ENCODE data around the gene RNF183. TPM values are rescaled to one million over a fixed set of nuclear protein-coding genes. Genes with fewer than 3 reads are reported as not detected.

Gene RNF183
- polyA plus RNA-seq, 1 of the 3 experiments (the other 2 are of a cell fraction), result not detected

DNA sequence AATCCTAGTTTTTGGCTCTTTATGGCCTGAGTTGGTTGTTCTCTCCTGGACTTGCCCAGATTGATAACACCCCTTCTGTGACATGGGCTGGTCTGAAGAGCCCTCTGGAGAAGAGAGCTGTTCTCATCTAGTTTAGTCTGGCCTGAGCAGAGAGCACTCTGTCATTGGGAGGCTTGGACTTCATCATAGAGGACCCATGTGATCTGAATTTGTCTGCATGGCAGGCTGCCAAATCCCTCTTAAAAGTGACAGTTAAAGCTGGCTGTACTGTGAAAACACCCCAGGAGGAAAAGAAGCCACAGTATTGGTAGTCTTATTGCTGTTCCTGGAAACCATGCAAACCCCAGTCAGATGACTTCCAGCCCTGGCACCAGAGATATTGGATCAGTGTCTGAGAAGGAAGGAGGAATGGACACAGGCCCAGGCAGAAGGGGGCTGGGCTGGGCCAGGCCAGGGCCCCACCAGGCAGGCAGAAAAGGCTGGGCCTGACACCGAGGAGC lies 40.6 kb upstream of the RNF183 start:
- Histone ChIP-seq H3K4me1 (ENCODE audit: control insufficient read depth in 1 of 2, insufficient read depth in 2 of 2, low read depth in 1 of 2, low read length in 1 of 2) (peaks cover 0 to 23% of the 10 kb centered on the region in 2 experiments; a peak in 3 of 4 replicates), H3K4me2 (no peak overlapping the region), H3K9ac (no peak overlapping the region), H3K79me2 (ENCODE audit: insufficient read depth) (peaks cover 3% of the 10 kb centered on the region; the same call in 1 of the 2 replicates), H3F3A (replicated peaks; ENCODE audit: insufficient read depth) (peaks cover 7% of the 10 kb centered on the region), H3K4me3 (ENCODE audit: low read depth in 2 of 2, low read length in 1 of 2) (no peak overlapping the region), H3K27me3 (ENCODE audit: insufficient read depth) (peaks cover under 1% of the 10 kb centered on the region; the same call in 1 of the 2 replicates), H2AFZ (ENCODE audit: low read depth) (0 out of 2 replicates have a peak overlapping the region, but pooled peaks have one; percentile 41), H3K36me3 (replicated peaks in 1 of 2; ENCODE audit: control insufficient read depth in 1 of 2, insufficient read depth in 2 of 2, low read length in 1 of 2) (no peaks in the 10 kb centered on the region), H3K27ac (ENCODE audit: low read depth in 2 of 2, low read length in 1 of 2) (peak overlapping the region; percentile 22 to 89; a peak in 3 of 4 replicates), H3K9me3 (no peaks in the 10 kb centered on the region), H3K9me2 (no peaks in the 10 kb centered on the region), H4K20me1 (ENCODE audit: insufficient read depth) (no peaks in the 10 kb centered on the region)
- WGBS (ENCODE audit: low lambda C conversion rate), result 47% methylated on average over 1 of the region's 1 CpG
- CTCF ChIA-PET, result no interaction called here
- POLR2A ChIA-PET, result interaction anchor here (0.8 kb wide), 1 partner anchor 68 kb away, joined by 3 read pairs; the partner anchor contains the start of genes CDC26 and PRPF4
- peak; percentile 67 for DNase-seq
- TF ChIP-seq MXI1 (IDR thresholded peaks at IDR 0.05; ENCODE audit: low read depth, low read length) (peak; percentile 49; the same call in 1 of the 2 replicates), SMC3 (IDR thresholded peaks at IDR 0.05; ENCODE audit: low read depth, low read length) (no peak)

DNA sequence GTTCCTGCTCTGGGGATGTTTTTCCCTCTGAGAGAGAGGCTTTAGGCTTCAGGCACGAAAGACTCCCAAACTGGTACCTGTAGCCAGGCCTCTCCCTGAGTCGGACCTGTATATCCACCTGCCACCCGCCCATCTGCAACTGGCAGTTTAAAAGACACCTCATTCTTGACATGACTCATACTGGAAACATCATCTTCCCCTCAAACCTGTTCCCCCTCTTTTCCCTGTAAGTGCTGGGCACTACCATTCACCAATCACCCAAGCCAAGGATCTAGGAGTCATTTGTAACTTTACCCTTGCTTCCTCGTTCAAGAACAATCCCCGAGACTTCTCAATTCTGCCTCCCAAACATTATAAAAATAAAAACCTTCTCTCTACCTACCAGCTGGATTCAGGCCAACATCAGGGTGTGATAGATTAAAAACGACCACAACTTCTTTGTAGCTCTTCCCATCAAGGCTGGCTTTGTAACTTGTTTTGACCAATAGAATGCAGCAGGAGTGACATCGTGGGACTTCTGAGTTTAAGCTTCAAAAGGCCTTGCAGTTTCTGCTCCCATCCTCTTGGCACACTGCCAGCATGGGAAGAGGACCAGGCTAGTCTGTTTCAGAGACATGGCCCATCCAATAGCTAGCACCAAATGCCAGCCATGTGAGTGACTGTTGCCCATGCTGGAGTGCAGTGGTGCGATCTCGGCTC lies 38.7 kb upstream of the RNF183 start:
- no peaks in the 10 kb centered on the region for H3K9me3 ChIP-seq
- DNase-seq, result peak; percentile 37
- H2AFZ ChIP-seq (ENCODE audit: low read depth), result no peak overlapping the region
- TF ChIP-seq TAF1 (IDR thresholded peaks at IDR 0.05; ENCODE audit: borderline replicate concordance, low read depth, low read length), result no peak
- TF ChIP-seq, protein P1, sequence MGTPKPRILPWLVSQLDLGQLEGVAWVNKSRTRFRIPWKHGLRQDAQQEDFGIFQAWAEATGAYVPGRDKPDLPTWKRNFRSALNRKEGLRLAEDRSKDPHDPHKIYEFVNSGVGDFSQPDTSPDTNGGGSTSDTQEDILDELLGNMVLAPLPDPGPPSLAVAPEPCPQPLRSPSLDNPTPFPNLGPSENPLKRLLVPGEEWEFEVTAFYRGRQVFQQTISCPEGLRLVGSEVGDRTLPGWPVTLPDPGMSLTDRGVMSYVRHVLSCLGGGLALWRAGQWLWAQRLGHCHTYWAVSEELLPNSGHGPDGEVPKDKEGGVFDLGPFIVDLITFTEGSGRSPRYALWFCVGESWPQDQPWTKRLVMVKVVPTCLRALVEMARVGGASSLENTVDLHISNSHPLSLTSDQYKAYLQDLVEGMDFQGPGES (IDR thresholded peaks at IDR 0.05; ENCODE audit: low read depth, low read length), result no peak
- TF ChIP-seq, protein P2, sequence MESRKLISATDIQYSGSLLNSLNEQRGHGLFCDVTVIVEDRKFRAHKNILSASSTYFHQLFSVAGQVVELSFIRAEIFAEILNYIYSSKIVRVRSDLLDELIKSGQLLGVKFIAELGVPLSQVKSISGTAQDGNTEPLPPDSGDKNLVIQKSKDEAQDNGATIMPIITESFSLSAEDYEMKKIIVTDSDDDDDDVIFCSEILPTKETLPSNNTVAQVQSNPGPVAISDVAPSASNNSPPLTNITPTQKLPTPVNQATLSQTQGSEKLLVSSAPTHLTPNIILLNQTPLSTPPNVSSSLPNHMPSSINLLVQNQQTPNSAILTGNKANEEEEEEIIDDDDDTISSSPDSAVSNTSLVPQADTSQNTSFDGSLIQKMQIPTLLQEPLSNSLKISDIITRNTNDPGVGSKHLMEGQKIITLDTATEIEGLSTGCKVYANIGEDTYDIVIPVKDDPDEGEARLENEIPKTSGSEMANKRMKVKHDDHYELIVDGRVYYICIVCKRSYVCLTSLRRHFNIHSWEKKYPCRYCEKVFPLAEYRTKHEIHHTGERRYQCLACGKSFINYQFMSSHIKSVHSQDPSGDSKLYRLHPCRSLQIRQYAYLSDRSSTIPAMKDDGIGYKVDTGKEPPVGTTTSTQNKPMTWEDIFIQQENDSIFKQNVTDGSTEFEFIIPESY (IDR thresholded peaks at IDR 0.05; ENCODE audit: borderline replicate concordance, low read depth), result no peak
- H3K9ac ChIP-seq, result no peak overlapping the region
- WGBS (ENCODE audit: low lambda C conversion rate), result 80% methylated on average over 9 of the region's 9 CpGs
- H3F3A ChIP-seq (replicated peaks; ENCODE audit: insufficient read depth), result peaks cover 7% of the 10 kb centered on the region
- no peaks in the 10 kb centered on the region for H3K36me3 ChIP-seq (replicated peaks in 1 of 2; ENCODE audit: control insufficient read depth in 1 of 2, insufficient read depth in 2 of 2, low read length in 1 of 2)
- H3K4me3 ChIP-seq (ENCODE audit: low read depth in 2 of 2, low read length in 1 of 2), result no peak overlapping the region
- ChIA-PET CTCF (interaction anchor here (1.2 kb wide), 1 partner anchor 65 kb away, joined by 3 read pairs; no protein-coding TSS in a partner anchor), POLR2A (interaction anchor here (0.8 kb wide), 1 partner anchor 61 kb away, joined by 3 read pairs; no protein-coding TSS in a partner anchor)
- no peaks in the 10 kb centered on the region for H3K9me2 ChIP-seq
- no peak overlapping the region for H3K4me2 ChIP-seq
- peaks cover 4% of the 10 kb centered on the region; the same call in 1 of the 2 replicates for H3K79me2 ChIP-seq (ENCODE audit: insufficient read depth)
- no peaks in the 10 kb centered on the region for H3K27me3 ChIP-seq (ENCODE audit: insufficient read depth)
- no peaks in the 10 kb centered on the region for H4K20me1 ChIP-seq (ENCODE audit: insufficient read depth)
- H3K27ac ChIP-seq (ENCODE audit: low read depth in 2 of 2, low read length in 1 of 2), result no peak overlapping the region
- peaks cover 0 to 23% of the 10 kb centered on the region in 2 experiments; a peak in 3 of 4 replicates for H3K4me1 ChIP-seq (ENCODE audit: control insufficient read depth in 1 of 2, insufficient read depth in 2 of 2, low read depth in 1 of 2, low read length in 1 of 2)

Data from SK-N-SH (cell line).